HG03039 (cell line): ENCODE measurements around the gene KIF21B.

Source experiments
- ATAC-seq: cut with Tn5 transposase; IDR thresholded peaks from one replicate; pipeline ENCODE4 v1.9.1; 2021; ENCODE audit warnings: mild to moderate bottlenecking, moderate library complexity; ENCODE audit not compliant: unreplicated experiment

Gene KIF21B

GRCh38 chr1:201023517-201023902 lies at the start of gene KIF21B:
Gene KIF21B, minus strand, starts transcription at chr1:201023714. Its CDS starts 331 bp downstream, at chr1:201023383.
- ATAC-seq, result peak; percentile 52

GRCh38 chr1:201072922-201073321 lies 49.4 kb upstream of the KIF21B start:
- no peak for ATAC-seq

- no peak for ATAC-seq
These were observed 48.6 kb upstream of the KIF21B start for GRCh38 chr1:201072149-201072548.

GRCh38 chr1:201069636-201070035 lies 46.1 kb upstream of the KIF21B start:
- no peak for ATAC-seq

GRCh38 chr1:201068976-201069375 lies 45.5 kb upstream of the KIF21B start:
- no peak for ATAC-seq

- ATAC-seq, result no peak
These were observed 43.5 kb upstream of the KIF21B start for GRCh38 chr1:201066986-201067385.

GRCh38 chr1:201065686-201066085 lies 42.2 kb upstream of the KIF21B start:
- no peak for ATAC-seq

- ATAC-seq, result no peak
These were observed 41.3 kb upstream of the KIF21B start for GRCh38 chr1:201064806-201065205.

GRCh38 chr1:201063145-201063544 lies 39.6 kb upstream of the KIF21B start:
- no peak for ATAC-seq

GRCh38 chr1:201062511-201063091 lies 39.1 kb upstream of the KIF21B start:
- ATAC-seq, result no peak

GRCh38 chr1:201061886-201062285 lies 38.4 kb upstream of the KIF21B start:
- ATAC-seq, result no peak

- no peak for ATAC-seq
These were observed 37.5 kb upstream of the KIF21B start for GRCh38 chr1:201061049-201061448.

GRCh38 chr1:201060586-201060985 lies 37.1 kb upstream of the KIF21B start:
- ATAC-seq, result no peak

GRCh38 chr1:201059871-201060555 lies 36.5 kb upstream of the KIF21B start:
- ATAC-seq, result no peak

GRCh38 chr1:201059401-201059800 lies 35.9 kb upstream of the KIF21B start:
- ATAC-seq, result no peak

- no peak for ATAC-seq
These were observed 30.6 kb upstream of the KIF21B start for GRCh38 chr1:201054091-201054543.

GRCh38 chr1:201053155-201053860 lies 29.8 kb upstream of the KIF21B start:
- ATAC-seq, result no peak

GRCh38 chr1:201051399-201051798 lies 27.9 kb upstream of the KIF21B start:
- ATAC-seq, result no peak

- ATAC-seq, result no peak
These were observed 27.2 kb upstream of the KIF21B start for GRCh38 chr1:201050515-201051277.

- ATAC-seq, result no peak
These were observed 25.8 kb upstream of the KIF21B start for GRCh38 chr1:201049248-201049831.

GRCh38 chr1:201048521-201048920 lies 25.0 kb upstream of the KIF21B start:
- no peak for ATAC-seq
